HG03175 (cell line): ENCODE data around the gene TRAF7.

Experiments
- ATAC-seq: cut with Tn5 transposase; IDR thresholded peaks from one replicate; pipeline ENCODE4 v1.9.1; 2021; ENCODE audit warnings: mild to moderate bottlenecking, moderate library complexity; ENCODE audit not compliant: unreplicated experiment

TRAF7 gene

GRCh38 chr16:2180962-2181923, 25.7 kb downstream of the TRAF7 start:
- no peak for ATAC-seq

GRCh38 chr16:2181952-2182351, 26.4 kb downstream of the TRAF7 start:
- no peak for ATAC-seq

DNA sequence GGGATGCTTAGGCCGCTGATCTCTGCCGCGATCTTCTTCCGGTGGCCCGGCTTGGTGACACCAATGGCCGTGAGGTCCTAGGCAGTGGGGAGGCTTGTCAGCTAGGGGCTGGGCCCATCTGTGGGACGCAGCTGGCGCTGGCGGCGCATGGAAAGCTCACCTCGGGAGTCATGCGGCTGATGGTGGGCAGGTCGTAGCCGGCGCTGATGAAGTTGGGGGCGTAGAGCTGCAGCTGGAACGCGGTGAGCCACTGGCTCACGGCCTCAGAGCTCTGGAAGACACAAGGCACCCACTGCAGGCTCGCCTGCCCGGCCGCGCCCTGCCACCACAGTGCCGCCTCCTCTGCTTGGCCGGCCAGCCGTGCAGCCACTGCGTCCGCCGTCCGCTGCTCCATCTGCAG, 28.1 kb downstream of the TRAF7 start:
- ATAC-seq, result no peak

GRCh38 chr16:2184346-2184745, 28.8 kb downstream of the TRAF7 start:
- no peak for ATAC-seq

DNA sequence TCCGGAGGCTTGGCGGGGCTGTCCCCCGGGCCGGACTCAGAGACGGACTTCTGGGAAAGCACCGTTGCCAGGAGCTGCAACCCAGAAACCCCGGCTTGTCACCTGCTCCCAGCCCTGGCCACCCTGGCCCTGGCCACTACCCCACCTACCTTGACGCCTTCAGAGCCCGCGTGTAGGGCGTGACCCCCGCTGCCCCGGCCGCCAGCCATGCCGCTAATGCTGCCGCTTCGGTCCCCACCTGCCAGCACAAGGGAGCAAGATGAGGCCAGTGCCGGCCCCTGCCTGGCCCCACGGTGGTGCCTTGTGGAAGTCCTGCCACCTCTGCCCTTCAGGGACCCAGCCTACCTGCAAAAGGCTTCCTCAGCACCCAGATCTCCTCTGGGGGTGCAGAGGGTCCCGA, 29.4 kb downstream of the TRAF7 start:
- ATAC-seq, result no peak

GRCh38 chr16:2186064-2186463, 30.5 kb downstream of the TRAF7 start:
- ATAC-seq, result no peak

DNA sequence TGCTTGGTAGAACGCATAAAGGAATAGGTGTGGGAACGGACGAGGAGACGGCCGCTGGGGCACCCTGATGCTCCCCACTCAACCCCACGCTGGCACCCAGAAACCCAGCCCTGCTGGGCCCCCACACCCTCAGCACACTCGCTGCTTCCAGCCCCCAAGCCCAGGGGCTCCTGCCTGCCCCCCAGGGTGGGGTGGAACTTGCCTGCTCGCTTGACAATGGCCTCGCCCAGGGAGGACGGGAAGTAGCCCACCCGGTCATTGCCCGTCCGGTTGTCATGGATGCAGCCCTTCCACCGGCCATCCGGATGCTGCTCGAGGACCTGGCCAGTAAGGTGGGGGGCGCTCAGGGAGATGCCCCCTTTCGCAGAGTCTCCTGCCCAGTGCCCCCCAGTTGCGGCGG, 30.9 kb downstream of the TRAF7 start:
- ATAC-seq, result no peak

DNA sequence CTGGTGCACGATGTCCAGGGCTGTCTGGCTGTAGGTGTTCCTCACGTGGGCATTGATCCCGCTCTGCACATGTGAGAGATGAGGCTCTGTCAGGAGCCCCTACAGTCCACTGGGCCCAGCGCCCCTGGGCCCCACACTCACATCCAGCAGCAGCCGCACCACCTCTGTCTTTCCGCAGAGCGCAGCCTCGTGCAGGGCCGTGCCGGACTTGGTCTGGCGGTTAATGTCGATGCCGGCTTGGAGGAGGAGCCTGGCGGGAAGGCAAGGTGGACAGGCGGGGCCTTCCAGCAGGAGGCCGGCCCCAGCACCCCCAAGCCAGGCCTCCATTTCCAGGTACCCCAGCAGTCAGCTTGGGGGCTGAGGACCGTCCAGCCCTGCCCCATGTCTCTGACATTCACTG, 31.6 kb downstream of the TRAF7 start:
- ATAC-seq, result no peak

DNA sequence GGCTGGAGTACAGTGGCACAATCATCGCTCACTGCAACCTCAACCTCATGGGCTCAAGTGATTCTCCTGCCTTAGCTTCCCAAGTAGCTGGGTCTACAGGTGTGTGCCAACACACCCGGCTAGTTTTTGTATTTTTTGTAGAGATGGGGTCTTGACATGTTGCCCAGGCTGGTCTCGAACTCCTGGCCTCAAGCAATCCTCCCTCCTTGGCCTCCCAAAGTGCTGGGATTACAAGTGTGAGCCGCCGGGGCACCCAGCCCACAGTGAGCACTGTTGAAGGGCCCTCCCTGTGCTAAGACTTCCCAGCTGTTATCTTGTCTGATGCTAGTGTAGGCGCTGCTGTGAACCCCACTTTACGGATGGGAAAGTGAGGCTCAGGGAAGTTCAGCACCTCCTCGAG, 32.8 kb downstream of the TRAF7 start:
- no peak for ATAC-seq

- no peak for ATAC-seq
Observed at GRCh38 chr16:2189252-2189893, 33.8 kb downstream of the TRAF7 start.

- ATAC-seq, result no peak
Observed at GRCh38 chr16:2190002-2190658, 34.5 kb downstream of the TRAF7 start.

- no peak for ATAC-seq
Observed at GRCh38 chr16:2190659-2191445, 35.3 kb downstream of the TRAF7 start.

DNA sequence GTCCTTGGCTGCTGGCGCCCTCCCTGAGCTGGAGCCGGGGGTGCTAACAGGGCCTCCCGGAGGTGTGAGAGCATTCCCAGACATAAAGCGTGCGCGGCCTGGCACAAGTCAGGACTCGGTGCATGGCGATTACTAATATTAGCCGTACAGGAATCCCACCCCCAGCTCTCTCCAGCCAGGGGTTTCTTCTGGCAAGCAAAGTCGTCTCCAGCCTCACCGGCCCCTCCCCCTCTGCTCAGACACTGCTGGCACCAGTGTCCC, 35.8 kb downstream of the TRAF7 start:
- ATAC-seq, result no peak

GRCh38 chr16:2194166-2194834, 38.7 kb downstream of the TRAF7 start:
- ATAC-seq, result no peak

DNA sequence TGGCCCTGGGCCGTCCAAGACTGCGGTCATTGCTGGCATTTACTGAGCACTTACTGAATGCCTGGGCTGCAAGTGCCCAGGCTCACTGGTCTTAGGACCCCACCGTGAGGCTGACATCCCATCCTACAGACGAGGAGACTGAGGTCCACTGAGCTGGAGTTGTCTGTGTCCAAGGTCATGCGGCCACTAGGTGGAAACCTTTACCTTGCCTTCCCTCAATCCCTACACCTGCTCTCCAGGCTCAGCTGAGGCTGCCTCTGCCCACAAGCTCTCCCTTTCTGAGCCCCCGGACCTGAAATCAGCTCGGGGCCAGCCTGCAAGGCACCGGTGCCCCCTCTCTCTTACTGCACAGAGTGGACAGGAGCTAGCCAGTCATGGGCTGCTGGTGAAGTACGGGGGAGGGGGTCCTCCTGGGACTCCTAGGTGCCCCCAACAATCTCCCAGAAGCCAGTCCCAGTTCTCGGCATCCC, 39.3 kb downstream of the TRAF7 start:
- ATAC-seq, result no peak

DNA sequence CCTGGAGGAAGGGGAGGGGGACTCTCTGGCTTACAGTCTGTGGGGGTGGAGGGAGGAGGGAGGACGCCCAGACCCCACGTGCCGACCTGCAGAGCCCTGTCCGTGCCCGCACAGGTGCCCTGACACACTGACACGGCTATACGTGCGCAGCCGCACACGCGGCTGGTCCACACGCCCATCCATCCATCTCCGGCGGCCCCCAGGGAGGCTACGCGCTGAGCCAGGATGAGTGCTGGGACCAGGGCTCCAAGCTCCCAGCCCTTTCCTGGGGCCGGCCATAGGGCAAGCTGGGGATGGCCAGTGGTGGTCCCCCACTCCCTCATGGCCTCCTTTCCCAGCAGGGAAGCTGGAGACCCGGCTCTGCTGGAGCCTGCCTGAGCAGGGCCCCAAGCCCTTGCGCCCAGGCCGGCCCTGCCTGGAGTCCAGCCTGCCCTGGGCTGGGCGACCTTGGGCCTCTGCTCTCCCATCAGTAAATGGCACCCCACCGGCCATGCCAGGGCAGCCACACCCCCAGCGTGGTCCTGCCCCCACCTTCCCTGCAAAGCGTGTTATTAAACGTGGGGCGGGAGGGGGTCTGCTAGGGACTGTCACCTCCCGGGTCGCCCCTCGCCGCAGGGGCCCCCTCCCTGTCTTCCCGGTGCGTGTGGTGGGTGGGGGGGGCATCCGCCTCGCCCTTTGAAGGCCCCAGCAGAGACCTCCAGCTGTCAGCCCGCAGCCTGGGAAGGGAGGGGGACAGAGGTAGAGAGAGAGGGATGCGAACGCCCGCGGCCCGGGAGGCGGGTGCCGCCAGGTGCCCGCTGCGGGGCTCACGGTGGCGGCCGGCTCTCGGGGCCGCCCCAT, 40.0 kb downstream of the TRAF7 start:
- no peak for ATAC-seq

DNA sequence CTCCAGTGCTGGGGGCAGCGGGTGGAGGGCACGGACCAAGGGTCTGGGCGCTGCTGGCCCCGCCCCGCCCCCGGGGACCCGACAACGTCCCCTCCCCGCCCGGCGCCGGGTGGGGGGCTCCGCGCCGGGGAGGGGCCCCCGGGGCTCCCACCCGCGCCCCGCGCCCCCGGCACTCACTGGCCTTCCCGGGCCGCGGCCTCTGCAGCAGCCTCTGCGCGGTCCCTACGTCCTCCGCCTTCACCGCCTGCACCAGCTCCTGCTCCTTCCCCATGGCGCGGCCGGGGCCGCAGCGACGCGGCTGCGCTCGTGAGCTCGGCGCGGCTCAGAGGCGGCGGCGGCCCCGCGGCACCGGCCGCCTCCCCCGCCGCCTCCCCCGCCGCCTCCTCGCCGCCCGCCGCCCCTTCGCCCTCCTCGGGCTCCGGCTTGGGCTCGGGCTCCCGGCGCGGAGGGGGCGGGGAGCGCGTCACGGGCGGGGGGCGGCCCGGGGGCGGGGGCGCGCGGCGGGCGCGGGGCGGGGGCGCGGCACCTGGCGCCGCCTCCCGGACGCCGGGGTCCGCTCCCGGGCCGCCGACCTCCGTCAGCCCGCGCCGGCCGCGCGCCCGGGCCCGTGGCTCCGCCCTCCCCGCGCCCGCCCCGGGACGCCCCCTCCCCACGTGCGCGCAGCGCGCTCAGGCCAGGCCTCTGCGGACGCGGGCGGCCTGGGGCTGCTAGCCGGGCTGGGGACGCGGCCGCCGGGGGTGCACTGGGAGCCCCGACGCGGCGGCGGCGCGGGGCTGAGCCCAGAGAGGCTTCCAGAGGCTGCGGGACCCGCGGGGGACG, 40.8 kb downstream of the TRAF7 start, which contains the start of gene CASKIN1:
Gene CASKIN1, minus strand, starts transcription at position 444 of the 819 bp plus-strand sequence. Its CDS starts 173 bp downstream, at position 271.
- no peak for ATAC-seq

- no peak for ATAC-seq
Observed at GRCh38 chr16:2196981-2197511, 41.5 kb downstream of the TRAF7 start.
